RWPE1 (cell line): Measurements from ENCODE around the gene OTUD7B.

Experiments
- CTCF ChIA-PET: fragments of 350-600 bp; sonication (Branson Sonifier 250); formaldehyde crosslinking; extraction: SDS; loops from one replicate; lab custom pipeline; 2021; lab: Yijun Ruan, JAX
- POLR2A ChIA-PET: fragments of 400-600 bp; formaldehyde crosslinking; extraction: SDS; loops from one replicate; lab custom pipeline; 2020; ENCODE audit warnings: antibody characterized with exemption; ENCODE audit not compliant: low non-redundant PET; lab: Yijun Ruan, JAX
- DNase-seq: peaks from one replicate; pipeline ENCODE4 v3.0.0; 2012; ENCODE audit warnings: low spot score
- H3K27ac ChIP-seq: fragments of 450-650 bp; 2 replicates; pipeline ENCODE4 v1.5.1; 2017
- TF ChIP-seq, protein P1 (sequence below): fragments of 450-650 bp; conservative IDR thresholded peaks from 2 replicates; pipeline ENCODE4 v1.5.1; 2017; ENCODE audit warnings: low read depth, mild to moderate bottlenecking

OTUD7B gene

GRCh38 chr1:149925345-149925744 lies 85.2 kb downstream of the OTUD7B start:
- CTCF ChIA-PET = no interaction called here
- H3K27ac ChIP-seq = no peak overlapping the region
- POLR2A ChIA-PET = no interaction called here

GRCh38 chr1:149923626-149924025 lies 86.9 kb downstream of the OTUD7B start:
- CTCF ChIA-PET = no interaction called here
- TF ChIP-seq, protein P1, sequence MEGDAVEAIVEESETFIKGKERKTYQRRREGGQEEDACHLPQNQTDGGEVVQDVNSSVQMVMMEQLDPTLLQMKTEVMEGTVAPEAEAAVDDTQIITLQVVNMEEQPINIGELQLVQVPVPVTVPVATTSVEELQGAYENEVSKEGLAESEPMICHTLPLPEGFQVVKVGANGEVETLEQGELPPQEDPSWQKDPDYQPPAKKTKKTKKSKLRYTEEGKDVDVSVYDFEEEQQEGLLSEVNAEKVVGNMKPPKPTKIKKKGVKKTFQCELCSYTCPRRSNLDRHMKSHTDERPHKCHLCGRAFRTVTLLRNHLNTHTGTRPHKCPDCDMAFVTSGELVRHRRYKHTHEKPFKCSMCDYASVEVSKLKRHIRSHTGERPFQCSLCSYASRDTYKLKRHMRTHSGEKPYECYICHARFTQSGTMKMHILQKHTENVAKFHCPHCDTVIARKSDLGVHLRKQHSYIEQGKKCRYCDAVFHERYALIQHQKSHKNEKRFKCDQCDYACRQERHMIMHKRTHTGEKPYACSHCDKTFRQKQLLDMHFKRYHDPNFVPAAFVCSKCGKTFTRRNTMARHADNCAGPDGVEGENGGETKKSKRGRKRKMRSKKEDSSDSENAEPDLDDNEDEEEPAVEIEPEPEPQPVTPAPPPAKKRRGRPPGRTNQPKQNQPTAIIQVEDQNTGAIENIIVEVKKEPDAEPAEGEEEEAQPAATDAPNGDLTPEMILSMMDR = no peak
- POLR2A ChIA-PET = no interaction called here
- 0 out of 2 replicates have a peak overlapping the region, but pooled peaks have one; percentile 7 for H3K27ac ChIP-seq
- DNase-seq = no peak

More at GRCh38 chr1:149925345-149925744, 85.2 kb downstream of the OTUD7B start:
- TF ChIP-seq, protein P1 = no peak
- no peak for DNase-seq

- TF ChIP-seq, protein P1 = no peak
- H3K27ac ChIP-seq = no peak within 1 kb of the TSS
- CTCF ChIA-PET = interaction anchor here (0.6 kb wide), 1 partner anchor 130 kb away, joined by 3 read pairs; no protein-coding TSS in a partner anchor
- POLR2A ChIA-PET = no interaction called here
- DNase-seq = no peak
These were observed 92.9 kb downstream of the OTUD7B start, which contains the start of gene SV2A for GRCh38 chr1:149917571-149918144. TSS of gene SV2A (minus strand) at chr1:149917844. CDS start at chr1:149913840, 4,004 bp downstream.

DNA sequence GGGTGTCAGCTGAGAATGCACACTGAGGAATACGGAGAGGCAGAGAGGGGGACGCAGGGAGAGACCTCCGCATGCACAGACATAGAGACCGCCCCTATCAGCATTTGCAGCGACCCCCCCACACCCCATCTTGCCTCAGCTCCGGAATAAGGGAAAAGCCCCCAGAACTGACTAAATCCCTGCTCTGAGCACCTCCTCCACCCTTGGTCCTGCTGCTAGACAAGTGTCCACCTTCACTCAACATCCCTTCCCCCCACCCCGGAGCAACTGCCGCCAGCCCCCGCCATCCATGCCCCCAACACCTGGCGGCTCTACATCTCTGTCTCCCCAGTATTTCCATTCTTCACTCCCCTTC lies 93.7 kb downstream of the OTUD7B start:
- DNase-seq = no peak
- CTCF ChIA-PET = no interaction called here
- no peak overlapping the region for H3K27ac ChIP-seq
- POLR2A ChIA-PET = no interaction called here
- TF ChIP-seq, protein P1 = no peak

GRCh38 chr1:149916193-149916897 lies 94.2 kb downstream of the OTUD7B start:
- DNase-seq = no peak
- ChIA-PET POLR2A (no interaction called here), CTCF (no interaction called here)
- TF ChIP-seq, protein P1 = no peak
- H3K27ac ChIP-seq = peak overlapping the region; percentile 8; the same call in 1 of the 2 replicates

- TF ChIP-seq, protein P1 = no peak
- POLR2A ChIA-PET = no interaction called here
- DNase-seq = no peak
- CTCF ChIA-PET = interaction anchor here (1.0 kb wide), 1 partner anchor 148 kb away, joined by 3 read pairs; no protein-coding TSS in a partner anchor
- H3K27ac ChIP-seq = peak overlapping the region; percentile 8; the same call in 1 of the 2 replicates
These were observed 94.9 kb downstream of the OTUD7B start for GRCh38 chr1:149915429-149916192.
